ENCODE results near the gene GZMB.

Gene GZMB

DNA sequence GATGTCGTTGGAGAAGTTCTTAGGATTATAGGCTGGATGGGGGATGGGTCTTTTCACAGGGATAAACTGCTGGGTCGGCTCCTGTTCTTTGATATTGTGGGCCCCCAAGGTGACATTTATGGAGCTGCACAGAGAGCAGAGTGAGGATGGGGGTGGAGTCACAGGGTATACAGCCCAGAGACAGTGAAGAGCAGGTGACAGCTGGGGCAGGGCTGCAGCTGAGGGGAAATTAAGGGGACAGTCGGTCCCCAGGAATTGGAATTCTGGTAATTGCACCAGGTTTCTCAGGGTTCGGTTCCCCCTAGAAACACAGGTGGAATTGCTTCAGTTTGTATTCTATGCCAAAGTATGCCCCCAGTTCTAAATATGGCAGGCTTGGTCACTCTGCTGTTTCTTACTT, 1.7 kb downstream of the GZMB start:
- no peaks in the 10 kb centered on the region for H3F3A ChIP-seq (ENCODE audit: insufficient read depth, low read length)
- no peak for DNase-seq
- no peak overlapping the region for H3K4me2 ChIP-seq (ENCODE audit: low read depth, low read length)
- H3K9me2 ChIP-seq (replicated peaks; ENCODE audit: insufficient read depth, low read length), result no peaks in the 10 kb centered on the region
- no peaks in the 10 kb centered on the region for H3K9me3 ChIP-seq (replicated peaks; ENCODE audit: insufficient read depth, low read length)
- no peaks in the 10 kb centered on the region for H3K27me3 ChIP-seq (replicated peaks; ENCODE audit: insufficient read depth, low read length)
- H3K79me2 ChIP-seq (ENCODE audit: low read length), result no peaks in the 10 kb centered on the region
- no peaks in the 10 kb centered on the region for H3K4me1 ChIP-seq (ENCODE audit: low read length)
- H3K4me3 ChIP-seq (ENCODE audit: low read length), result no peak overlapping the region
- TF ChIP-seq EZH2phosphoT487 (IDR thresholded peaks at IDR 0.05; ENCODE audit: low read length), result no peak
- TF ChIP-seq, protein P1, sequence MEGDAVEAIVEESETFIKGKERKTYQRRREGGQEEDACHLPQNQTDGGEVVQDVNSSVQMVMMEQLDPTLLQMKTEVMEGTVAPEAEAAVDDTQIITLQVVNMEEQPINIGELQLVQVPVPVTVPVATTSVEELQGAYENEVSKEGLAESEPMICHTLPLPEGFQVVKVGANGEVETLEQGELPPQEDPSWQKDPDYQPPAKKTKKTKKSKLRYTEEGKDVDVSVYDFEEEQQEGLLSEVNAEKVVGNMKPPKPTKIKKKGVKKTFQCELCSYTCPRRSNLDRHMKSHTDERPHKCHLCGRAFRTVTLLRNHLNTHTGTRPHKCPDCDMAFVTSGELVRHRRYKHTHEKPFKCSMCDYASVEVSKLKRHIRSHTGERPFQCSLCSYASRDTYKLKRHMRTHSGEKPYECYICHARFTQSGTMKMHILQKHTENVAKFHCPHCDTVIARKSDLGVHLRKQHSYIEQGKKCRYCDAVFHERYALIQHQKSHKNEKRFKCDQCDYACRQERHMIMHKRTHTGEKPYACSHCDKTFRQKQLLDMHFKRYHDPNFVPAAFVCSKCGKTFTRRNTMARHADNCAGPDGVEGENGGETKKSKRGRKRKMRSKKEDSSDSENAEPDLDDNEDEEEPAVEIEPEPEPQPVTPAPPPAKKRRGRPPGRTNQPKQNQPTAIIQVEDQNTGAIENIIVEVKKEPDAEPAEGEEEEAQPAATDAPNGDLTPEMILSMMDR (IDR thresholded peaks at IDR 0.05; ENCODE audit: low read length), result no peak
- no peak for TF ChIP-seq EZH2 (optimal IDR thresholded peaks at IDR 0.05; ENCODE audit: low read depth, low read length)
- no peaks in the 10 kb centered on the region for H3K36me3 ChIP-seq (replicated peaks; ENCODE audit: insufficient read depth, low read length)
- H3K27ac ChIP-seq (ENCODE audit: low read length), result no peak overlapping the region
- no peak overlapping the region for H2AFZ ChIP-seq (ENCODE audit: low read length)
- no peak overlapping the region for H3K9ac ChIP-seq (ENCODE audit: low read length)
- H4K20me1 ChIP-seq (ENCODE audit: insufficient read depth, low read length), result no peaks in the 10 kb centered on the region

DNA sequence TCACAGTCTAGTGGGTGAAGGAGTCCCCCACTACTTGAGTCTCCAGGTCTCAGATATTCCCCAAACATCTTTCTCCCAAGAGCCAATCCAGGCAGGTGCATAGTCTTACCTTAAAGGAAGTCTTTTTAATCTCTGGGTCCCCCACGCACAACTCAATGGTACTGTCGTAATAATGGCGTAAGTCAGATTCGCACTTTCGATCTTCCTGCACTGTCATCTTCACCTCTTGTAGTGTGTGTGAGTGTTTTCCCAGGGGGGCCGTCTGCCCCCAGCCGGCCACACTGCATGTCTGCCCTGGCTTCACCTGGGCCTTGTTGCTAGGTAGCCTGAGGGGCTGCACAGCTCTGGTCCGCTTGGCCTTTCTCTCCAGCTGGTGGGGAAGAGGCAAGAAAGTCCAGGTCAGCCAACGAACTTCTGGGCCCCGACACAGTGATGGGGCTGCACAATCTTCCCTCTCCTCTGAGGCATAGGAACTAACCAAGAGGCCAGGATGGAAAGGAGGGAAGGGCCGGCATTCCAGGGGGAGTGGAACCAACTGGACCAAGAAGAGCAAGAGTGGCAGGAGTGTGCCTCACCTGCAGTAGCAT, 2.1 kb downstream of the GZMB start:
- Histone ChIP-seq H3K27me3 (replicated peaks; ENCODE audit: insufficient read depth, low read length) (no peaks in the 10 kb centered on the region), H3K36me3 (replicated peaks; ENCODE audit: insufficient read depth, low read length) (no peaks in the 10 kb centered on the region), H3K27ac (ENCODE audit: low read length) (no peak overlapping the region), H3K9me3 (replicated peaks; ENCODE audit: insufficient read depth, low read length) (no peaks in the 10 kb centered on the region), H3K79me2 (ENCODE audit: low read length) (no peaks in the 10 kb centered on the region), H3K4me3 (ENCODE audit: low read length) (no peak overlapping the region), H3K4me1 (ENCODE audit: low read length) (no peaks in the 10 kb centered on the region), H3K9ac (ENCODE audit: low read length) (no peak overlapping the region), H3K9me2 (replicated peaks; ENCODE audit: insufficient read depth, low read length) (no peaks in the 10 kb centered on the region), H3F3A (ENCODE audit: insufficient read depth, low read length) (no peaks in the 10 kb centered on the region), H4K20me1 (ENCODE audit: insufficient read depth, low read length) (no peaks in the 10 kb centered on the region), H3K4me2 (ENCODE audit: low read depth, low read length) (no peak overlapping the region), H2AFZ (ENCODE audit: low read length) (no peak overlapping the region)
- TF ChIP-seq EZH2 (optimal IDR thresholded peaks at IDR 0.05; ENCODE audit: low read depth, low read length), result no peak
- no peak for DNase-seq

DNA sequence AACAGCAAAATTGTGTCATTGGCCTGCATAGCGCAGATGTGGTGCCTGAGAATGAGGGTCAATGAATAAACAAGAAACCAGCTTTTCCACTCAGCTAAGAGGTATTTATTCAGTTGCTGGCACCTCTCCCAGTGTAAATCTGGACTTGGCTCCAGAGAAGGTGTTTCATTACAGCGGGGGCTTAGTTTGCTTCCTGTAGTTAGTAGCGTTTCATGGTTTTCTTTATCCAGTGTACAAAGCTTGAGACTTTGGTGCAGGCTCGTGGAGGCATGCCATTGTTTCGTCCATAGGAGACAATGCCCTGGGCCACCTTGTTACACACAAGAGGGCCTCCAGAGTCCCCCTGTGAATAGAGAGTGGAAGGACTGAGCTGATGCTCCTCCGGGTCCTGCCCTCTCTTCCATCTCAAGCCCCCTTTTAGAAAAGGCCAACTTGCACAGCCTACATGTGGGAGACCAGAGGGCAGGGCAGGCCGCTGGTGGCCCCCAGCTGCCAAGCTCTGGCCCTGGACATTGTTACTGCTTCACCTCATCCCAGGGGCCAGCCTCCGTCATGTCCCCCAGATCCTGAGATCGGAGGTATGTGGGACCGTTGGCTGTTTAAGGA, 3.0 kb downstream of the GZMB start:
- no peaks in the 10 kb centered on the region for H3K9me2 ChIP-seq (replicated peaks; ENCODE audit: insufficient read depth, low read length)
- no peaks in the 10 kb centered on the region for H3K79me2 ChIP-seq (ENCODE audit: low read length)
- H3K9ac ChIP-seq (ENCODE audit: low read length), result no peak overlapping the region
- H3K4me2 ChIP-seq (ENCODE audit: low read depth, low read length), result no peak overlapping the region
- H4K20me1 ChIP-seq (ENCODE audit: insufficient read depth, low read length), result no peaks in the 10 kb centered on the region
- no peaks in the 10 kb centered on the region for H3K36me3 ChIP-seq (replicated peaks; ENCODE audit: insufficient read depth, low read length)
- no peaks in the 10 kb centered on the region for H3K4me1 ChIP-seq (ENCODE audit: low read length)
- H3K27ac ChIP-seq (ENCODE audit: low read length), result no peak overlapping the region
- H2AFZ ChIP-seq (ENCODE audit: low read length), result no peak overlapping the region
- H3K27me3 ChIP-seq (replicated peaks; ENCODE audit: insufficient read depth, low read length), result no peaks in the 10 kb centered on the region
- no peaks in the 10 kb centered on the region for H3F3A ChIP-seq (ENCODE audit: insufficient read depth, low read length)
- DNase-seq, result no peak
- no peaks in the 10 kb centered on the region for H3K9me3 ChIP-seq (replicated peaks; ENCODE audit: insufficient read depth, low read length)
- no peak overlapping the region for H3K4me3 ChIP-seq (ENCODE audit: low read length)
- TF ChIP-seq EZH2phosphoT487 (IDR thresholded peaks at IDR 0.05; ENCODE audit: low read length), result no peak
- no peak for TF ChIP-seq EZH2 (optimal IDR thresholded peaks at IDR 0.05; ENCODE audit: low read depth, low read length)
- TF ChIP-seq, protein P1 (IDR thresholded peaks at IDR 0.05; ENCODE audit: low read length), result no peak

Data from MM.1S (cell line).